ENCODE results near the gene TMEM198. TPM values are rescaled to one million over a fixed set of nuclear protein-coding genes. Genes with fewer than 3 reads are reported as not detected.

TMEM198 gene
- total RNA-seq, 2 experiments from 2014 or later, result 2.5 to 6.6 TPM

DNA sequence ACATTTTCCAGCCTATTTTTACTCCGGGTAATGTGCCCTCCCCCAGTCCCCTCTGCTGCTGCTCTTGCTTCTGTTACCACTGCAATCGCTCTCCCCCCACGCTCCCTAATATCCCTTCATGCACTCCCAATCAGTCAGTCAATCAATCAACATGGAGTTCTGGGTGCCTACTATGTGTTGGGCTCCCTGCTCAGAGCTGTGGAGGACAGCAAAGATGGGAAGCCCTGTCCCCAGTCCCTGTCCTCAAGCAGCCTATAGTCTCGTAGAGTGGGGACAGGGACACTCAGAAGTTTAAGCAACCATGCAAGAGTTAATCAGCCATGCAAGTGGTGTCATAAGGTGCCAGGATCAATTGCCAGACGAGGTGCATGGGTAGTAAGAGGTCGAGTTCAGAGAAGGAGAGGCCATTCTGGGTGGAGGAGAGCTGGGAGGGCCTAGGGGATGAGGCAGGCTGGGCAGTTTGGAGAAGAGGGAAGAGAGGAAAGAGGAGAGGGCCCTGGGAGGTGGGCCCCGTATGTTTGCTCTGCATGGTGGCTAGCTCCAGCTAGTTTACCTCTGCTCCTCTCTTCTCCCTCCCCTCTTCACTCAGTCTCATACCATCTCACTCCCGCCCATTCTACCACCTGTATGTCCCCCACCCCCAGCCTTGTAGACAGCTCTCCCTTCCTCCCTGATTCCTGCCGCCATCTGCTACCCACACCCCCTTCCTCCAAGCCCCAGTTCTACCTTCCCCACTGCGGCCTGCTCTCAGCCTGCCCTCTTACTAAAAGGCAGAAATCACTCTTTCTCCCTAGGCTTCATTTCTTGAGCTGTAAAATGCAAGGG is 25.7 kb upstream of the TMEM198 start:
- Histone ChIP-seq H3K9me2 (ENCODE audit: insufficient read depth, low read length) (no peaks in the 10 kb centered on the region), H3K27ac (ENCODE audit: low read depth, low read length, poor library complexity, severe bottlenecking) (no peak overlapping the region), H3K4me2 (ENCODE audit: low read length) (no peak overlapping the region), H3K4me3 (ENCODE audit: low read depth, low read length, poor library complexity, severe bottlenecking) (no peak overlapping the region), H3K4me1 (ENCODE audit: insufficient read depth, low read length, poor library complexity, severe bottlenecking) (no peaks in the 10 kb centered on the region), H3K79me2 (ENCODE audit: insufficient read depth, low read depth, low read length) (no peaks in the 10 kb centered on the region), H2AFZ (ENCODE audit: low read length) (no peak overlapping the region), H4K20me1 (ENCODE audit: insufficient read depth, low read length) (no peaks in the 10 kb centered on the region), H3K36me3 (ENCODE audit: insufficient read depth, low read length) (no peaks in the 10 kb centered on the region), H3K9me3 (ENCODE audit: low read length) (no peaks in the 10 kb centered on the region)
- POLR2A ChIA-PET, result interaction anchor here (0.6 kb wide), 1 partner anchor 42 kb away, joined by 3 read pairs; no protein-coding TSS in a partner anchor
- CTCF ChIA-PET (ENCODE audit: unreplicated experiment), result no interaction called here
- intact Hi-C loops (cut with micrococcal nuclease; ENCODE audit: unreplicated experiment), result no loop called here
- TF ChIP-seq, protein P1, sequence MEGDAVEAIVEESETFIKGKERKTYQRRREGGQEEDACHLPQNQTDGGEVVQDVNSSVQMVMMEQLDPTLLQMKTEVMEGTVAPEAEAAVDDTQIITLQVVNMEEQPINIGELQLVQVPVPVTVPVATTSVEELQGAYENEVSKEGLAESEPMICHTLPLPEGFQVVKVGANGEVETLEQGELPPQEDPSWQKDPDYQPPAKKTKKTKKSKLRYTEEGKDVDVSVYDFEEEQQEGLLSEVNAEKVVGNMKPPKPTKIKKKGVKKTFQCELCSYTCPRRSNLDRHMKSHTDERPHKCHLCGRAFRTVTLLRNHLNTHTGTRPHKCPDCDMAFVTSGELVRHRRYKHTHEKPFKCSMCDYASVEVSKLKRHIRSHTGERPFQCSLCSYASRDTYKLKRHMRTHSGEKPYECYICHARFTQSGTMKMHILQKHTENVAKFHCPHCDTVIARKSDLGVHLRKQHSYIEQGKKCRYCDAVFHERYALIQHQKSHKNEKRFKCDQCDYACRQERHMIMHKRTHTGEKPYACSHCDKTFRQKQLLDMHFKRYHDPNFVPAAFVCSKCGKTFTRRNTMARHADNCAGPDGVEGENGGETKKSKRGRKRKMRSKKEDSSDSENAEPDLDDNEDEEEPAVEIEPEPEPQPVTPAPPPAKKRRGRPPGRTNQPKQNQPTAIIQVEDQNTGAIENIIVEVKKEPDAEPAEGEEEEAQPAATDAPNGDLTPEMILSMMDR (conservative IDR thresholded peaks at IDR 0.05; ENCODE audit: low read length), result no peak
- TF ChIP-seq EZH2phosphoT487 (IDR thresholded peaks at IDR 0.05; ENCODE audit: borderline replicate concordance, low read depth, low read length), result no peak
- no TSS peak for BruUV-seq (replicated peaks)
- DNase-seq (ENCODE audit: low spot score), result no peak

DNA sequence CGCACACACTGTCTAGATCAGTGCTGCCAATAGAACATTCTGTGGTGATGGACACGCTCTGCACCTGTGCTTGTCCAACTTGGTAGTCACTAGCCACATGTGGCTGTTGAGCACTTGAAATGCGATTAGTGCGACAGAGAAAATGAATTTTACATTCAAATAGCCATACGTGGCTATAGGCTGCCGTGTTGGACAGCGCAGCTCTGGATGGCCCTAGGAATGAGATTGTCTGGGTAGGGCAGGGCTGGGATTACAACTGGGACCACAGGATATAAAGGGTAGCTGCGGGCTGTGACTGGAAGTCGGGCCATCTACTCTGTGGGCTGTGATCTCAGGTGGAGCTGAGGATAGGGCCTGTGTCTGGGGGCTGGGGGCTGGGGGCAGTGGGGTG is 24.3 kb upstream of the TMEM198 start:
- no TSS peak for BruUV-seq (replicated peaks)

More for the DNA sequence above, 24.3 kb upstream of the TMEM198 start:
- POLR2A ChIA-PET, result no interaction called here
- DNase-seq (ENCODE audit: low spot score), result no peak
- no peaks in the 10 kb centered on the region for H3K36me3 ChIP-seq (ENCODE audit: insufficient read depth, low read length)
- no peaks in the 10 kb centered on the region for H3K79me2 ChIP-seq (ENCODE audit: insufficient read depth, low read depth, low read length)
- CTCF ChIA-PET (ENCODE audit: unreplicated experiment), result no interaction called here
- H3K4me3 ChIP-seq (ENCODE audit: low read depth, low read length, poor library complexity, severe bottlenecking), result no peak overlapping the region
- no peak overlapping the region for H3K4me2 ChIP-seq (ENCODE audit: low read length)
- intact Hi-C loops (cut with micrococcal nuclease; ENCODE audit: unreplicated experiment), result no loop called here
- no peaks in the 10 kb centered on the region for H3K9me3 ChIP-seq (ENCODE audit: low read length)
- no peak overlapping the region for H2AFZ ChIP-seq (ENCODE audit: low read length)
- H3K4me1 ChIP-seq (ENCODE audit: insufficient read depth, low read length, poor library complexity, severe bottlenecking), result no peaks in the 10 kb centered on the region
- TF ChIP-seq EZH2phosphoT487 (IDR thresholded peaks at IDR 0.05; ENCODE audit: borderline replicate concordance, low read depth, low read length), result no peak
- TF ChIP-seq, protein P1 (conservative IDR thresholded peaks at IDR 0.05; ENCODE audit: low read length), result no peak
- no peak overlapping the region for H3K27ac ChIP-seq (ENCODE audit: low read depth, low read length, poor library complexity, severe bottlenecking)
- H4K20me1 ChIP-seq (ENCODE audit: insufficient read depth, low read length), result no peaks in the 10 kb centered on the region
- H3K9me2 ChIP-seq (ENCODE audit: insufficient read depth, low read length), result no peaks in the 10 kb centered on the region
